G401.6 (cell line): ENCODE measurements around the gene CALB2.
"Not testable (repeated sequence)": the region's sequence is repeated elsewhere in the genome, so short reads cannot be mapped to it uniquely, and the experiment has no call there.

Experiments used
- FAIRE-seq: peaks from 2 replicates; lab custom pipeline; 2012; peaks lifted over from hg19 to GRCh38; lab: Jason Lieb, UNC

Gene CALB2, protein sequence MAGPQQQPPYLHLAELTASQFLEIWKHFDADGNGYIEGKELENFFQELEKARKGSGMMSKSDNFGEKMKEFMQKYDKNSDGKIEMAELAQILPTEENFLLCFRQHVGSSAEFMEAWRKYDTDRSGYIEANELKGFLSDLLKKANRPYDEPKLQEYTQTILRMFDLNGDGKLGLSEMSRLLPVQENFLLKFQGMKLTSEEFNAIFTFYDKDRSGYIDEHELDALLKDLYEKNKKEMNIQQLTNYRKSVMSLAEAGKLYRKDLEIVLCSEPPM

GRCh38 chr16:71358464-71358998 is at the start of gene CALB2:
TSS of gene CALB2 (plus strand) at chr16:71358723. CDS start at chr16:71358793, 70 bp downstream.
- no peak for FAIRE-seq

DNA sequence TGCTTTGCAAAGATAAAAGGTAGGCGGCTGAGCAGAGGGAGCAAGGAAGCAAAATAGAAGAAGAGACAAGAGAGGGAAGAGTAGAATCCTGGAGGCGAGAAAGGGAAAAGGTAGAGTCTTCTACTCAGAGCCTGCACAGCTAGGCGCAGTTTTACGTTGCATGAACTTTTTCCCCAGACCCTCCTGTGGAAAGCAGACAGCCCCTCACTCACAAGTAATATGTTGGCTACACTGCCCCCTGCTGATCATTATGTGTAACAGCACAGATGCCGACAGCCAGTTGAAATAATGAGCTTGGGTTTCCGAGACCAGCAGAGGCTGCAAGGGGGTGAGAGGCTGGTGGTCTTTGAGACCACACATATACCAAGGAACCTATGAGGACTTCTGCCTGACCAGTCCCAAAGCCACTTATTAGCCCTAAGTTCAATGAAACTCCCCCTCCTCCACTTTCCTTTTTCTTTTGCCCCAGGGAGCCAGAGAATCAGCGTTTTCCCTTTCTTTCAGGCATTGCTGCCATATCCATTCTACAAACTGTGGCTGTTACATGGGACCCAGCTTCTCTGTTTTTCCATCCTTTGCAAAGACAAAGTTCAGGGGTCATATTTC is 46.9 kb upstream of the CALB2 start:
- FAIRE-seq = no peak

GRCh38 chr16:71313591-71313990 is 44.9 kb upstream of the CALB2 start:
- FAIRE-seq = not testable (repeated sequence)

- no peak for FAIRE-seq
Measured at GRCh38 chr16:71315269-71315668, 43.3 kb upstream of the CALB2 start.

DNA sequence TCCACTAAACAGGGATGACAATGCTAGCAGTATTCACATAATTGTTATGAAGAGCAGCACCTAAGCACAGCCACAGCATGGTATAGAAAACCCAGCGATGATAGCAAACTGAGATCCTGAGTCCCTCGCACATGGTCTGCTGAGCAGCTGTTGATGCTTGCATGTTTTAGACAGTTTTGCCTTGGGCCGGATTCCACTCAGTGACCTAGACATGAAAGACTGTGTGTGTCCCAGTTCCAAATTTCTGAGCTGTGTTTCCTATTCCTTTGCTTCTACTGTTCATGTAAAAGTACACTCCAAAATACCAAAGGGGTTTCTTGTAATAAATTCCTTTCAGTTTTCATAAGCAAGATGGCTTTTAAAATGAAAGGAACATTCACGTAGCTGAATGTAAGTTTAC is 38.5 kb upstream of the CALB2 start:
- no peak for FAIRE-seq

- no peak for FAIRE-seq
Measured at GRCh38 chr16:71327720-71328119, 30.8 kb upstream of the CALB2 start.

GRCh38 chr16:71328151-71328550 is 30.4 kb upstream of the CALB2 start:
- FAIRE-seq = no peak

- FAIRE-seq = no peak
Measured at GRCh38 chr16:71337631-71338030, 20.9 kb upstream of the CALB2 start.

- no peak for FAIRE-seq
Measured at GRCh38 chr16:71338193-71338592, 20.3 kb upstream of the CALB2 start.

DNA sequence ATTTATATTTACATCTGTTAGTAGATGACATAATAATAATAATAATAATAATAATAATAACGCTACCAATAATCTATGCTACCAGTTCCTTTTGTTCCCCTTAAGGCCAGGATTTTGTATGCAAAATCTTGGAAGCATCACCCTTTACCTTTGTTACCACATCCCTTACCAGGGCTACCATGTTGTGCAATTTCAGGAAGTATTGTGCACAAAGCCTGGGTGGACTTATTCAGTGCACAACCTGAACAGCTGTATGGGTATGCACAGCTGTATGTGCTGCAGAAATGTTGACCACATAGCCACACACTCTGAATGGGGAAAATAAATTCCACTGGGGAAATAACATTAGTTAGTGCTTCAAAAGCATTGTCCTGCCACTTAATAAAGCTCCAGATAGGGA is 19.9 kb upstream of the CALB2 start:
- no peak for FAIRE-seq

GRCh38 chr16:71339236-71340171 is 19.0 kb upstream of the CALB2 start:
- FAIRE-seq = no peak

DNA sequence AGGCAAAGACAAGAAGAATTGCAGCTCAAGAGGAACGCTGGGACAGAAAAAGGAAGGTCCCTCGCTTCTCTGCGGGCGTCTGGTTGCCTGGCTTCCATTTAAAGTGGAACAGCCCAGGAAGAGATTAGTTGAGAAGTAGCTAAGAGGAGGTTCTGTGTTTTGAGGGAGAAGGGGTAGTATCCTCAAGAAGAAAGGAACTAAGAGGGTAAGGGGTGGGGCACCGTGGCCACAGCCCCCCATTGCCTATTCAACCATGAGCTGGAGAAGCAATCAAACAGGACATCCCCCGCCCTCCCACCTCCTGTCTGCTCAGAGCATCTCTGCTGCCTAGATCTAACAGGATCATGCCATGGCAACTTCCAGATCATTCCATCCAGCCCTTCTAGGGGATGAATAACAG is 18.1 kb upstream of the CALB2 start:
- no peak for FAIRE-seq

DNA sequence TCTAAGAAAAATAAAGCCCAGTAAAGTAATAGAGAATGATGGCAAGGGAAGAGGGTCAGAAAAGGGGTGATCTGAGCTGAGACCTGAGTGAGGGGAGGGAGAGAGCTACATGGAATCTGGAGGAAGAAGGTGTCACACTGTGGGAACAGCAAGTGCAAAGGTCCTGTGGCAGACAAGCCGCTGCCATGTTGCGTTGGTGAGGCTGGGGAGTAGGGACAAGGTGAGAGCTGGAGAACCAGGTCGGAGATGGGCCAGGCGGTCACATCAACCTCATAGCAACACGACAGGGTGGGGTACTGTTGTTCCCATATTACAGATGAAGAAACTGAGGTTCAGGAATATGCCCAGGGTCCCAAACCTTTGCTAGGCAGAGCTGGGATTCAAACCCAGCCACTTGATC is 16.6 kb upstream of the CALB2 start:
- no peak for FAIRE-seq

GRCh38 chr16:71343078-71343477 is 15.4 kb upstream of the CALB2 start:
- no peak for FAIRE-seq

DNA sequence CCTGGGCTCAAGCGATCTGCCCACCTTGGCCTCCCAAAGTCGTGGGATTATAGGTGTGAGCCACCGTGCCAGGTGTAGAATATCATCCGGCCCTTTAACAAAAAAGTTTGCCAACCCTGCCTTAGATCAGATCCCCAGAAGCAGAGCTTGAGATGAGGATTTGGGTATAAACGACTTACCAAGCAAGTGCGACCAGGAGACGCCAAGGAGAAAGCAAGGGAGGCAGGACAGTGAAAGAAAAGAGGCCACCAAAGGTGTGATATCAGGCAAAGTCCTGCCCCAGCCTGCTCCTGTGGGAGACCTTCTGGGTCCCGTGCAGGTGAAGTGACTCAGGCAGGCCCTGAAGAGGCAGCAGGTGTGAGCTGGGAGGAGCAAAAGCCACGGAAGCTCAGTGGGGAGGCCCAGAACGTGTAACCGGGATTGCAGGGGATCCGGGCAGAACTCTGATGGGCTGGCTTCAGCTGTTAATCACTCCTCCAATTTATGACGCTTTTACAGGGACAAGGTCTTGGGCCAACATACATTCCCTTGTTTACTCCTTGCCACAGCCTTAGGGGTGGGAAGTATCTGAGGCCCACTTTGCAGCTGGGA is 14.1 kb upstream of the CALB2 start:
- no peak for FAIRE-seq

DNA sequence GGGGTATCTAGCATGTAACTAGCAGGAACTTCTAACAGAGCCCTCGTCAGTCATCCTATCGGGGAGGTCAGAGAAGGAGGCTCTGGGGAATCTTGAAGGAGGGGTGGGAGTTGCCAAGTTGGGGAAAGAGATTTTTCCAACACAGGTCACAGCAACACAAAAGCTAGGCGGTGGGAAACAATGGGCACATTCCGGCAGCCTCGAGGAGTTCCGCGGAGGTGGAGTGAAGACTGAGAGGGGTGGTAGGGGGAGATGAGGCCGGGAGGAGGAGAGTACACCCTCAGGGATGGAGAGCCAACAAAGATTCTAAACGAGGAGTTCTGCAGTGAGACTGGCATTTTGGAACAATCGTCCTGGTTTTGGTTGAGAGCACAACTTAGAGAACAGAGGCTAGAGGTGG is 13.5 kb upstream of the CALB2 start:
- FAIRE-seq = no peak

GRCh38 chr16:71347146-71347545 is 11.4 kb upstream of the CALB2 start:
- no peak for FAIRE-seq

DNA sequence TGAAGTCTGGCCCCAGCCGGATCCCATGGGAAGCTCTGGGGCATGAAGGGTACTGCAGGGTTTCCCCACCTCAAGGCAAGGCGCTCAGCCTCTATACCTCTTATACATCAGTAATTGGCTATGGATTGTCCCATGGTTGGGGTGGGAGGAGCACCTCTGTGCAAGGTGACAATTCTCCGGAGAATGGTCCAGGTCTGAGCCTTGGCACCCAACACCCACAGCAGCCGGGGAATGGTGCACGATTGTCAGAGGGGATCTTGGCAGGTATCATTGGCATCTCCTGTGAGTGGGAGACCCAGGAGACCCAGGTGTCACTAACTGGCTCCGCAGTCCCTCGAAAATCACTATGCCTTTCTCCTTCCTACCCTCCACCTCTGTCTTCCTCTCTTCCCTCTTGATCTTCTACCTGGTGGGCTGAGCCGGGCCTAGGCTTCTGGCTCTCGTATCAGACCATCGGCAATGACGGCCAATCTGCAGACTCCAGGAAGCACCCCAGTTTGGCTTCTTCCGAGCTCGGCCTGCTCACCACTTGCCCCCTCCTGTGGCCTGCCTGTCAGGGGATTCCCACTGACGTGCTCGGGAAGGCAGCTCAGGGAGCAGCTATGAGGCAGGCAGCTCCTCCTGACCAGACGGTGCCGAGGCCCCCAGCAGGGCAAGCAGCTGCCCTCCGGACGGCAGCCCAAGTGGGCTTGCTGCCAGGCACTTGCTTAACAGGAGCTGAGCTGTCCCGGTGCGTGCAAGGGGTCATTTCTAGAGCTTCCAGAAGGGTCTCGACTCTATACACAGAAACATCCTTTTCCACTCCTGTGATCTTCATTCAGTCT is 10.0 kb upstream of the CALB2 start:
- FAIRE-seq = no peak

DNA sequence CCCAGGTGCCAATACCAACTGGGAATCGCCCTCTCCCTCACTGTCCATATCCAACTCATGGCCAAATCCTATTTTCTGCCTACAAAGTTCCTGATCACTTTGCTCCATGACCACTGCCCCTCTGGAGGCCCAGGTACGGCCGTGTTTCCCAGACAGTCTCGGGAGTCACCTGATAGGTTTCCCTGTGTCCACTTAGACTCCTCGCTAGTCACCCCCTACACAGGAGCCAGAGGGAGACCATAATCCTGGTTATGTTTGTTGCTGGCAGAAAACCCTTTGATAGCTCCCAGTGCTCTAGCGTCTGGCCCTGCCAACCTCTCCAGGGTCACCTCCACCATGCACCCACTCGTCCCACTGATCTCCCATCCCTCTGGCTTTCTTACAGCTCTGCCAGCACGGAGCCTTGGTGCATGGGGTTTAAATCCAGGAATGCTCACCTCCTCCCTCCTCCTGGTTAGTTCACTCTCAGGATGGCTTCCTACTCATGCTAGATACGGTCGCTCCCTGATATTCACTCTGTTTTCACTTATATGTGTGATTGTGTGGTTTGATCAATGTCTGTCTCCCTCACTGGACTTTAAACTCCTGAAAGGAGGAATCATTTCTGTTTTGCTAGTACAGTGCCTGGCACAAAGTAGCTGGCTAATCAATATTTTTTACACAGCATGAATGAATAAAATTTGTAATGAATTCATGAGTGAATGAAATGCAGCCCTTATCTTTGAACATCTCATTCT is 7.5 kb upstream of the CALB2 start:
- FAIRE-seq = no peak

GRCh38 chr16:71351558-71351901 is 7.0 kb upstream of the CALB2 start:
- no peak for FAIRE-seq

- no peak for FAIRE-seq
Measured at GRCh38 chr16:71352466-71352865, 6.1 kb upstream of the CALB2 start.
